Mammary epithelial cell (primary cell): ENCODE measurements around the gene MAGOH.

Experiments used
- CTCF ChIP-seq, 2 donors: IDR thresholded peaks in 1 of 2; conservative IDR thresholded peaks in 1 of 2; 2 replicates each; pipeline ENCODE4 v1.5.1; 2011 to 2012; ENCODE audit warnings: inconsistent platforms in 2 of 2, low read length in 2 of 2, mild to moderate bottlenecking in 2 of 2, control low read depth in 1 of 2, low read depth in 1 of 2; ENCODE audit not compliant: insufficient read depth in 1 of 2; ENCODE audit errors: extremely low read depth in 1 of 2
- EZH2 ChIP-seq: IDR thresholded peaks from 2 replicates; pipeline ENCODE4 v1.6.1; 2012; ENCODE audit warnings: low read length, inconsistent platforms, borderline replicate concordance

- TF ChIP-seq CTCF (conservative IDR thresholded peaks at IDR 0.05 in 1 of 2, IDR thresholded peaks at IDR 0.05 in 1 of 2; ENCODE audit: extremely low read depth in 1 of 2, insufficient read depth in 1 of 2, low read depth in 1 of 2, low read length in 2 of 2) (no peak), EZH2 (no peak)
These were observed 42.9 kb downstream of the MAGOH start for GRCh38 chr1:53195246-53196016.
